Measurements from ENCODE around the gene ZBP1. TPM values are rescaled to one million over a fixed set of nuclear protein-coding genes. Genes with fewer than 3 reads are reported as not detected.

ZBP1 gene
- total and polyA plus RNA-seq, 10 of the 15 experiments (the other 5 are each of a cell fraction or from before 2014, with no cell fraction given), result 0.93 to 10.6 (median 4.8) TPM

GRCh38 chr20:57596998-57597939 is 23.0 kb downstream of the ZBP1 start:
- ATAC-seq, result peak; percentile 90
- no peak overlapping the region for H3K4me3 ChIP-seq
- BruUV-seq (replicated peaks), result no TSS peak
- POLR2A ChIA-PET, result no interaction called here
- 13% methylated on average over 36 of the region's 39 CpGs for WGBS (ENCODE audit: insufficient coverage, insufficient replicate concordance, low lambda C conversion rate, missing lambda C conversion rate)
- CTCF ChIA-PET, result interaction anchor here (0.6 to 4.3 kb wide), 22 partner anchors 9 to 613 kb away, joined by 3 to 34 read pairs (median 4); partner anchors contain the start of gene ZBP1
- peak overlapping the region; percentile 26; the same call in 1 of the 2 replicates for H3K4me2 ChIP-seq (ENCODE audit: control insufficient read depth, insufficient read depth)
- no peaks in the 10 kb centered on the region; the same call in 2 of the 3 replicates for H3K9me3 ChIP-seq (replicated peaks; ENCODE audit: control insufficient read depth, insufficient read depth, low read length)
- DNase-seq (ENCODE audit: low read depth, low spot score), result no peak
- H3K36me3 ChIP-seq (ENCODE audit: control insufficient read depth in 2 of 2, insufficient read depth in 2 of 2, low read length in 1 of 2), result no peaks in the 10 kb centered on the region
- FAIRE-seq, result no peak
- H3K79me2 ChIP-seq (ENCODE audit: control insufficient read depth, insufficient read depth, low read length), result no peaks in the 10 kb centered on the region
- intact Hi-C loops (cut with micrococcal nuclease; ENCODE audit: unreplicated experiment), result loop anchor here (1.0 to 2.0 kb wide), 4 partner anchors 57 to 614 kb away; no protein-coding TSS in a partner anchor
- peaks cover 4% of the 10 kb centered on the region for H3K4me1 ChIP-seq (ENCODE audit: control insufficient read depth, insufficient read depth, low read length)
- in situ Hi-C loops (cut with MboI), result loop anchor here (10.0 kb wide), 1 partner anchor 588 kb away; no protein-coding TSS in a partner anchor
- no peak overlapping the region for H3K27ac ChIP-seq (ENCODE audit: control insufficient read depth, insufficient read depth)
- SMC1A ChIA-PET (ENCODE audit: uncharacterized antibody, unreplicated experiment), result interaction anchor here (0.8 to 1.8 kb wide), 10 partner anchors 9 to 583 kb away, joined by 3 to 6 read pairs (median 3); partner anchors contain the start of gene ZBP1
- no peak overlapping the region for H3K9ac ChIP-seq (ENCODE audit: control insufficient read depth, insufficient read depth, low read length)
- H3K27me3 ChIP-seq (replicated peaks in 1 of 2; ENCODE audit: control insufficient read depth in 2 of 2, insufficient read depth in 2 of 2, low read length in 1 of 2), result no peaks in the 10 kb centered on the region; a peak in 1 of 4 replicates
- no peak overlapping the region for H2AFZ ChIP-seq (ENCODE audit: control insufficient read depth, low read depth, low read length)
- RAD21 ChIA-PET (ENCODE audit: unreplicated experiment), result interaction anchor here (0.8 to 5.0 kb wide), 10 partner anchors 13 to 585 kb away, joined by 3 to 31 read pairs (median 4); partner anchors contain the start of gene ZBP1
- H4K20me1 ChIP-seq (ENCODE audit: control insufficient read depth, insufficient read depth), result no peaks in the 10 kb centered on the region
- TF ChIP-seq SUZ12 (IDR thresholded peaks at IDR 0.05; ENCODE audit: unreplicated experiment), result no peak
- TF ChIP-seq PKNOX1 (IDR thresholded peaks at IDR 0.05), result peak; percentile 90
- TF ChIP-seq MAX (IDR thresholded peaks at IDR 0.05; ENCODE audit: low read depth, low read length), result 0 out of 2 replicates have a peak, but pooled peaks have one; percentile 50
- TF ChIP-seq CUX1 (IDR thresholded peaks at IDR 0.05; ENCODE audit: insufficient replicate concordance, low read depth, low read length), result no peak
- TF ChIP-seq BHLHE40 (IDR thresholded peaks at IDR 0.05; ENCODE audit: borderline replicate concordance in 1 of 2, low read depth in 2 of 2, low read length in 1 of 2), result 0 out of 4 replicates have a peak, but pooled peaks of 1 of the 2 experiments have one; percentile 24
- peak in 1 of 2 experiments; percentile 24; a peak in 1 of 3 replicates for TF ChIP-seq EGR1 (IDR thresholded peaks at IDR 0.05; ENCODE audit: borderline replicate concordance in 1 of 2, low read depth in 2 of 2, low read length in 2 of 2)
- TF ChIP-seq TCF12 (IDR thresholded peaks at IDR 0.05; ENCODE audit: low read depth, low read length), result 0 out of 2 replicates have a peak, but pooled peaks have one; percentile 47
- no peak for TF ChIP-seq NFIC (IDR thresholded peaks at IDR 0.05; ENCODE audit: low read depth, low read length)
- no peak for TF ChIP-seq RBBP5 (conservative IDR thresholded peaks at IDR 0.05)
- TF ChIP-seq PBX3 (IDR thresholded peaks at IDR 0.05; ENCODE audit: insufficient replicate concordance, low read depth, low read length), result peak; percentile 81
- TF ChIP-seq RAD21 (IDR thresholded peaks at IDR 0.05; ENCODE audit: insufficient read depth, low read depth, low read length), result peak; percentile 86
- TF ChIP-seq SMARCA5 (IDR thresholded peaks at IDR 0.05), result peak; percentile 17; the same call in 1 of the 2 replicates
- peak; percentile 72; the same call in 1 of the 2 replicates for TF ChIP-seq YY1 (IDR thresholded peaks at IDR 0.05; ENCODE audit: low read depth, low read length)
